Activated CD4-positive, alpha-beta T cell treated with anti-CD3 and anti-CD28 coated beads for 24 hours (primary cell): ENCODE measurements around the gene MAST3.
"Not testable (repeated sequence)": the region's sequence is repeated elsewhere in the genome, so short reads cannot be mapped to it uniquely, and the experiment has no call there.

Experiments
- DNase-seq, 2 donors: peaks; one replicate each; pipeline ENCODE4 v3.0.0-alpha.2; 2020; ENCODE audit warnings: low read depth in 2 of 2

The MAST3 gene

GRCh38 chr19:18086590-18087138 lies 10.9 kb upstream of the MAST3 start, which contains the start of gene IL12RB1:
Gene IL12RB1, minus strand, starts transcription at chr19:18086934. Its CDS starts 111 bp downstream, at chr19:18086823.
- DNase-seq = peak in 1 of 2 donors; percentile 32

- DNase-seq = peak in 1 of 2 donors; percentile 47
Measured at GRCh38 chr19:18089096-18089541, 8.5 kb upstream of the MAST3 start.

GRCh38 chr19:18089726-18090125 lies 7.9 kb upstream of the MAST3 start:
- DNase-seq = no peak

- no peak for DNase-seq
Measured at GRCh38 chr19:18090545-18091216, 6.9 kb upstream of the MAST3 start.

GRCh38 chr19:18091217-18091608 lies 6.4 kb upstream of the MAST3 start:
- DNase-seq = peak; percentile 62 to 73

GRCh38 chr19:18093439-18094161 lies 4.0 kb upstream of the MAST3 start:
- DNase-seq = no peak

- DNase-seq = no peak
Measured at GRCh38 chr19:18096258-18096657, 1.3 kb upstream of the MAST3 start.

- DNase-seq = no peak
Measured at GRCh38 chr19:18097993-18098890, 664 bp downstream of the MAST3 start.

- no peak for DNase-seq
Measured at GRCh38 chr19:18098891-18099622, 1.5 kb downstream of the MAST3 start.

- DNase-seq = no peak
Measured at GRCh38 chr19:18099623-18099995, 2.0 kb downstream of the MAST3 start.

- no peak for DNase-seq
Measured at GRCh38 chr19:18100710-18101109, 3.1 kb downstream of the MAST3 start.

- no peak for DNase-seq
Measured at GRCh38 chr19:18101268-18101667, 3.7 kb downstream of the MAST3 start.

- DNase-seq = no peak
Measured at GRCh38 chr19:18102916-18103542, 5.5 kb downstream of the MAST3 start.

- DNase-seq = no peak
Measured at GRCh38 chr19:18104793-18105131, 7.2 kb downstream of the MAST3 start.

GRCh38 chr19:18105259-18105658 lies 7.7 kb downstream of the MAST3 start:
- not testable (repeated sequence) for DNase-seq

GRCh38 chr19:18107235-18107634 lies 9.7 kb downstream of the MAST3 start:
- DNase-seq = no peak

GRCh38 chr19:18108897-18109296 lies 11.3 kb downstream of the MAST3 start:
- DNase-seq = no peak

- DNase-seq = no peak
Measured at GRCh38 chr19:18109341-18109732, 11.8 kb downstream of the MAST3 start.

GRCh38 chr19:18109733-18110608 lies 12.4 kb downstream of the MAST3 start:
- DNase-seq = no peak
